CD4-positive, alpha-beta T cell treated with Interleukin-10 for 1 hour (primary cell): ENCODE measurements around the gene PRSS33.

ENCODE experiments used
- DNase-seq: peaks from one replicate; pipeline ENCODE4 v3.0.0-alpha.2; 2020

PRSS33 gene

DNA sequence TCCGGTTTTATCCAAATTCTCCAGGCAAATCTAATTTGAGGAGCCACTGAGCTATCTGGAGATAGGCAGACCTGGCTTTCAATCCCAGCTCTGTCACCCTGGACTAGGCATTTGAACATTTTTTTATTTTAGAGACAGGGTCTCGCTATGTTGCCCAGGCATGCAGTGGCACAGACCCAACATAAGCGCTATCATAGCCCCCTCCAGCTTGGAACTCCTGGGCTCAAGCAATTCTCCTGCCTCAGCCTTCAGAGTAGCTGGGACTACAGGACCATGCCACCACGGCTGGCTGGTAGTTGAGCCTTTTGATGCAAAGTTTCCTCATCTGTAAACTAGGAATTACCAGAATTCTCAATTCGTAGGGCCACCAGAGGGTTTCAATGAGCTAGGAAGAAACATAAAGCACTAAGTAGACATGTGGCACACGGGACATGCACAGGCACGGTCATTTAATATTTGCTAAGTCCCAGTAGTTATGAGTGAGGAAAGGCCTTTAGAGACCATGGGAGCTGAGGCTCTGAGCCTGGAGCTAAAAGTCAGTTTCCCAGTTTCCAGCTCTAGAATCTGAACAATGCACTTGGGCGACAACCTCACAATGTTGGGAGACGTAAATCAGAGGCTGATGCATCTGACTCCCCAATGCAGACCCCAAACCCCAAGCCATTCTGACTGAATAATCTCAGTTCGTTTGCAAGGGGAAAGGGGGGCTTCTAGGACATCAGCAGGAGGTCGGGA lies 11.4 kb downstream of the PRSS33 start:
- DNase-seq = no peak

DNA sequence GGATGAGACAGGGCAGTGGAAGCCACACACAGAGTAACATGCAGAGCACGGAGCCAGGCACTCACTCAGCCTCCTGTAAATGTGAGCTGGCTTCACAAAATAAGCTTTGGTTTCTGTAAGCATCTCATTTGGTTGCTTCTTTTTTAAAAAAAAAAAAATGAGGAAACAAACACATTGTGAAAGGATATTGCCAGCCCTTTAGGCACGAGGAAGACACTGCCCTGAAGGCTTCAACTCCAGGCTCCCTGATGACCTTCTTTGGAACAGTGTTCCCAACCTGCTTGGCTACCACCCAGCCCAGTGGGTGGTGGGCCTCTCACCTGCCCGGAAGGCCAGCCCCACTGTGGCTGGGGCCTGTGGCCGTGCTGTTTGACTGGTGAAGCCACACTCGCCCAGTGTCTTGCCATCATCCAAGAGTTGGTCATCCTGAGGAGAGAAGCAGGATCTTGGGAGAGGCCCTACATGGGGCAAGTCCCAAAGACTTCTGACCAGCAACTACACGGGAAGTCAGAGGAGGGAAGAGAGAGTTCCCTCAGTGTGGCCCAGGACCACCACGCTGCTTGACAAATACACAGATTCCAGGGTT lies 12.1 kb downstream of the PRSS33 start:
- DNase-seq = no peak

GRCh38 chr16:2774161-2774891 lies 13.0 kb downstream of the PRSS33 start:
- no peak for DNase-seq

DNA sequence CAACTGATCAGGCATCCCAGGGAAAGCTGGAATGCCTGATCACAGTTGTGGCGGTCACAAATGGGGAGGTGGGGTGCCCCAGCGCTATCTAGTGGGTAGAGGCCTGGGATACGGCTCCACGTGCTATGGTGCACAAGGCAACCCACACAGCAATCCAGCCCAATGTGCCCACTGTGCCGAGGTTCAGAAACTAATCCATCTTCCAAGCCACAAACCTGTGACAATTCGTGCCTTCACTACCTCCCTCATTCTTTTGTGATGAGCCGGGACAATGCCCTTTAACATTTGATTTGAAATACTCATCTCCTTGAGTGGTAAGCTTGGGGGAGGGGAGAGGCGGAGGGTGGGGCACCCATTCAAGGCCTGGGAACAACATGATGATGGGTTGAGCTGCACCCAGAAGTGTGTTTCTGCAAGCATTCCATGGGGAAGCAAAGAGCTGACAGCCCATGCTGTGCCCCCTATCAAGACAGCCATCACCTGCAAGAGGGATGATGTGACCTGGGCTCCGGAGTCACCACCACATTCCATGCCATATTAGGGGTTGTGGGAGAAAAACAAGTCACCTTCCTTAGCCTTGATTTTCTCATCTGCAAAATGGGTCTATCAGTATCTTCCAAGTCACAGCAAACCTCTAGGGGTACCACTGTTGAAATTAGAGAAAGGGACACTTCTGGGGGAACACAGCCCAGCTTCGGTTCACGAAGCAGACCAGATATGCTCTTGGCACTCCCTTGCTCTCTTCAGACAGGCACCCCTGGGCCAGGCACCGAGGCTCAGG lies 14.0 kb downstream of the PRSS33 start:
- DNase-seq = no peak

GRCh38 chr16:2771496-2772402 lies 15.6 kb downstream of the PRSS33 start:
- DNase-seq = no peak

GRCh38 chr16:2770057-2770951 lies 17.1 kb downstream of the PRSS33 start:
- no peak for DNase-seq

GRCh38 chr16:2769675-2770056 lies 17.7 kb downstream of the PRSS33 start:
- no peak for DNase-seq

GRCh38 chr16:2769100-2769529 lies 18.2 kb downstream of the PRSS33 start:
- DNase-seq = no peak

DNA sequence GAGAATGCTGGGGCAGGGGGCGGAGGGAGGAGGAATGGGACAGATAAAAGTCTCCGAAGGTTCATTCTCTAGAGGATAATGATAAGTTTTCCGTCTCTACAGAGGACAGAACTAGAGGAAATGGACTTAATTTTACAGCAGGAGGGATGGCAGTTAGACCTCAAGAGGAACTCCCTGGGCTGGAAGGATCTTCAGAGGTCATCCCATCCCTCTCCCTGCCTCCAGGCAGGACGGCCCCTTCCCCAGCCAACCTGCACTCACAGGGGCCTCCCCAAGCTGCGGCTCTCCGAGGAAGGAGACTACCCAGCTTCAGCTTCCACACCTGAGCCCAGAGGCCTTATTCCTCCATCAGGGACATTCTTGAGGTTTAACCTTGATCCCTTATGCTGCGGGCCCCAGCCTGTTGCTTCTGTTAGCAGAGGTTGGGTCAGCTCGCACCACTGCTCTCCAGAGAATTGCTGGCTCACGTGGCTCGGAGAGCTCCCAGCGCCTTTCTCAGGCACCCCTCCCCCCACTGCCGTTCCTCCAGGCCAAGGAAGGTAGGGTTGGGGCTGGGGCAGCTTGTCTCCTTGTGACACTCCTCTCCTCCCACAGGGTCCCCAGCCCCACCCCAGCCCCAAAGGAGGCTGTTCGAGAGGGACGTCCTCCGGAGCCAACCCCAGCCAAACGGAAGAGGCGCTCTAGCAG lies 18.8 kb downstream of the PRSS33 start:
- no peak for DNase-seq

DNA sequence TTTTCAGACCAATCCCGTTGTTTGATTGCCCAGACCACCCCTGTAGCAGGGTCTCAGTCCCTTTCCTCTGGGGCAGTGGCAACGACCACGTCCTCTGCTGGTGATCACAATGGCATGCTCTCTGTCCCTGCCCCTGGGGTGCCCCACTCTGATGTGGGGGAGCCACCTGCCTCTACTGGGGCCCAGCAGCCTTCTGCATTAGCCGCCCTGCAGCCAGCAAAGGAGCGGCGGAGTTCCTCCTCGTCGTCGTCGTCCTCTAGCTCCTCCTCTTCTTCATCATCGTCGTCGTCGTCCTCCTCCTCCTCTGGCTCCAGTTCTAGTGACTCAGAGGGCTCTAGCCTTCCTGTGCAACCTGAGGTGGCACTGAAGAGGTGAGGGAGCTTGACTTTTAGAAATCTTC lies 19.5 kb downstream of the PRSS33 start:
- no peak for DNase-seq

DNA sequence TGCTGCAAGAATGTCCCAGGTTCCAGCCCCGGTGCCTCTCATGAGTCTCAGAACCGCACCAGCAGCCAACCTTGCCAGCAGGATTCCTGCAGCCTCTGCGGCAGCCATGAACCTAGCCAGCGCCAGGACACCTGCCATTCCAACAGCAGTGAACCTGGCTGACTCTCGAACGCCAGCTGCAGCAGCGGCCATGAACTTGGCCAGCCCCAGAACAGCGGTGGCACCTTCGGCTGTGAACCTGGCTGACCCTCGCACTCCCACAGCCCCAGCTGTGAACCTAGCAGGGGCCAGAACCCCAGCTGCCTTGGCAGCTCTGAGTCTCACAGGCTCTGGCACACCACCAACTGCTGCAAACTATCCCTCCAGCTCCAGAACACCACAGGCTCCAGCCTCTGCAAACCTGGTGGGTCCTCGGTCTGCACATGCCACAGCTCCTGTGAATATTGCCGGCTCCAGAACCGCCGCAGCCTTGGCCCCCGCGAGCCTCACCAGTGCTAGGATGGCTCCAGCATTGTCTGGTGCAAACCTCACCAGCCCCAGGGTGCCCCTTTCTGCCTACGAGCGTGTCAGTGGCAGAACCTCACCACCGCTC lies 20.1 kb downstream of the PRSS33 start:
- no peak for DNase-seq

DNA sequence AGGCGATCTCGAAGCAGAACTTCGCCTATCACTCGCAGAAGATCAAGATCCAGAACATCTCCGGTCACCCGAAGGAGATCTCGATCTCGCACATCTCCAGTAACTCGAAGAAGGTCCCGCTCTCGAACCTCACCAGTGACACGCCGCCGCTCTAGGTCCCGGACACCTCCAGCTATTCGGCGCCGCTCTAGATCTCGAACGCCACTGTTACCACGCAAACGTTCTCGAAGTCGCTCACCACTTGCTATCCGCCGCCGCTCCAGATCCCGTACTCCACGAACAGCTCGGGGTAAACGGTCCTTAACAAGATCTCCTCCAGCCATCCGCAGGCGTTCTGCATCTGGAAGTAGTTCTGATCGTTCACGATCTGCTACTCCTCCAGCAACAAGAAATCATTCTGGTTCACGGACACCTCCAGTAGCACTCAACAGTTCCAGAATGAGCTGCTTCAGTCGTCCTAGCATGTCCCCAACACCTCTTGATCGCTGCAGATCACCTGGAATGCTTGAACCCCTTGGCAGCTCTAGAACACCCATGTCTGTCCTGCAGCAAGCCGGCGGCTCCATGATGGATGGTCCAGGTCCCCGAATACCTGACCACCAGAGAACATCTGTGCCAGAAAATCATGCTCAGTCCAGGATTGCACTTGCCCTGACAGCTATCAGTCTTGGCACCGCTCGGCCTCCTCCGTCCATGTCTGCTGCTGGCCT lies 20.8 kb downstream of the PRSS33 start:
- no peak for DNase-seq

- no peak for DNase-seq
Observed at GRCh38 chr16:2765462-2766404, 21.6 kb downstream of the PRSS33 start.

GRCh38 chr16:2764718-2765117 lies 22.6 kb downstream of the PRSS33 start:
- DNase-seq = no peak

DNA sequence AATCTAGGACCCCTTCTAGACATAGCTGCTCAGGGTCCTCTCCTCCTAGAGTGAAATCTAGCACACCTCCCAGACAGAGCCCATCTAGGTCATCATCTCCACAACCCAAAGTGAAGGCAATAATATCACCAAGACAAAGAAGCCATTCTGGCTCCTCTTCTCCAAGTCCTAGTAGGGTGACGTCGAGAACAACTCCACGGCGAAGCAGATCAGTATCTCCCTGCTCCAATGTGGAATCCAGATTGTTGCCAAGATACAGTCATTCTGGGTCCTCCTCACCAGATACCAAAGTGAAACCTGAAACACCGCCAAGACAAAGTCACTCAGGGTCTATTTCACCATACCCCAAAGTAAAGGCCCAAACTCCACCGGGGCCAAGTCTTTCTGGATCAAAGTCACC lies 24.2 kb downstream of the PRSS33 start:
- DNase-seq = no peak

- DNase-seq = no peak
Observed at GRCh38 chr16:2762711-2763110, 24.6 kb downstream of the PRSS33 start.

GRCh38 chr16:2761886-2762583 lies 25.3 kb downstream of the PRSS33 start:
- no peak for DNase-seq

- DNase-seq = no peak
Observed at GRCh38 chr16:2761472-2761871, 25.9 kb downstream of the PRSS33 start.
